WTC11 (cell line): ENCODE results near the gene IFITM2.

Experiments used
- E2F5 ChIP-seq: sonication (generic); formaldehyde crosslinking; IDR thresholded peaks from 2 replicates; pipeline ENCODE4 v1.8.1; 2022; ENCODE audit warnings: mild to moderate bottlenecking, moderate library complexity, missing genetic modification reagents
- FOXP1 ChIP-seq: sonication (generic); formaldehyde crosslinking; IDR thresholded peaks from 2 replicates; pipeline ENCODE4 v1.8.0; 2022; ENCODE audit warnings: missing genetic modification reagents, mild to moderate bottlenecking, moderate library complexity, borderline replicate concordance
- JUN ChIP-seq: sonication (generic); formaldehyde crosslinking; IDR thresholded peaks from 2 replicates; pipeline ENCODE4 v1.8.0; 2023; ENCODE audit warnings: mild to moderate bottlenecking, missing genetic modification reagents
- SMAD4 ChIP-seq: sonication (generic); formaldehyde crosslinking; IDR thresholded peaks from 2 replicates; pipeline ENCODE4 v1.8.0; 2022; ENCODE audit warnings: mild to moderate bottlenecking, missing genetic modification reagents
- ZBTB43 ChIP-seq: sonication (generic); formaldehyde crosslinking; IDR thresholded peaks from 2 replicates; pipeline ENCODE4 v1.8.1; 2023; ENCODE audit warnings: mild to moderate bottlenecking, missing genetic modification reagents
- ZNF423 ChIP-seq: fragments of 250-450 bp; sonication (Bioruptor Pico); IDR thresholded peaks from 2 replicates; pipeline ENCODE4 v2.1.2; 2022; ENCODE audit warnings: mild to moderate bottlenecking, moderate library complexity
- TF ChIP-seq, protein P1 (sequence below): fragments of 200-600 bp; IDR thresholded peaks from 2 replicates; pipeline ENCODE4 v1.8.0; 2022; ENCODE audit warnings: antibody characterized with exemption
- TF ChIP-seq, protein P2 (sequence below): sonication (generic); formaldehyde crosslinking; IDR thresholded peaks from 2 replicates; pipeline ENCODE4 v1.8.1; 2022; ENCODE audit warnings: low read depth, missing genetic modification reagents, borderline replicate concordance
- TF ChIP-seq, protein P3 (sequence below): sonication (generic); formaldehyde crosslinking; IDR thresholded peaks from 2 replicates; pipeline ENCODE4 v1.8.0; 2022; ENCODE audit warnings: mild to moderate bottlenecking, missing genetic modification reagents

DNA sequence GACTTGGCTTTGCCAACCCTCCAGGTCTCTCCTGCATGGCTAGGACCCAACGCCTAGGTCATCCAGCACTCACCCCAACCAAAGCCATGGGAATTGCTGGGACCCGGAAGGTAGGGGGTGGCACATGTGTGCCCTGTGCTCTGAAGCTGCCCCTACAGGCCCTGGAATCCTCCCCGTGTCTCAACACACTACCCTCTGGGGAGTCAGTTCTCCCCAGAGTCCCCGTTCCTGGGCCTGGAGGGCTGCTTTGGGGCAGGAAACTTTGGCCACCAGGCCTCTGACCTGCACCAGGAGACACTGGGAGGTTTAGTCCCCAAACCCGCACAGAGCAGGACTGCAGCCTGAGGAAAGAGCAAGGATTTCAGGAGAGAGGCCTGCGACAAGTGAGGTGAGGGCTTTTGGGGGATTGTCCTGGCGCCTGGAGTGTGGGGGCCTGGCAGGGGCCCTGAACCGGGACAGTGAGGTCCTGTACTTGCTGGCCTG, 5.7 kb downstream of the IFITM2 start:
- TF ChIP-seq, protein P1, sequence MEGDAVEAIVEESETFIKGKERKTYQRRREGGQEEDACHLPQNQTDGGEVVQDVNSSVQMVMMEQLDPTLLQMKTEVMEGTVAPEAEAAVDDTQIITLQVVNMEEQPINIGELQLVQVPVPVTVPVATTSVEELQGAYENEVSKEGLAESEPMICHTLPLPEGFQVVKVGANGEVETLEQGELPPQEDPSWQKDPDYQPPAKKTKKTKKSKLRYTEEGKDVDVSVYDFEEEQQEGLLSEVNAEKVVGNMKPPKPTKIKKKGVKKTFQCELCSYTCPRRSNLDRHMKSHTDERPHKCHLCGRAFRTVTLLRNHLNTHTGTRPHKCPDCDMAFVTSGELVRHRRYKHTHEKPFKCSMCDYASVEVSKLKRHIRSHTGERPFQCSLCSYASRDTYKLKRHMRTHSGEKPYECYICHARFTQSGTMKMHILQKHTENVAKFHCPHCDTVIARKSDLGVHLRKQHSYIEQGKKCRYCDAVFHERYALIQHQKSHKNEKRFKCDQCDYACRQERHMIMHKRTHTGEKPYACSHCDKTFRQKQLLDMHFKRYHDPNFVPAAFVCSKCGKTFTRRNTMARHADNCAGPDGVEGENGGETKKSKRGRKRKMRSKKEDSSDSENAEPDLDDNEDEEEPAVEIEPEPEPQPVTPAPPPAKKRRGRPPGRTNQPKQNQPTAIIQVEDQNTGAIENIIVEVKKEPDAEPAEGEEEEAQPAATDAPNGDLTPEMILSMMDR: no peak
- TF ChIP-seq FOXP1 (CRISPR knock-in tag): no peak
- TF ChIP-seq ZBTB43 (CRISPR knock-in tag): no peak
- 0 out of 2 replicates have a peak, but pooled peaks have one; percentile 2 for TF ChIP-seq E2F5
- TF ChIP-seq ZNF423: no peak
- TF ChIP-seq, protein P2, sequence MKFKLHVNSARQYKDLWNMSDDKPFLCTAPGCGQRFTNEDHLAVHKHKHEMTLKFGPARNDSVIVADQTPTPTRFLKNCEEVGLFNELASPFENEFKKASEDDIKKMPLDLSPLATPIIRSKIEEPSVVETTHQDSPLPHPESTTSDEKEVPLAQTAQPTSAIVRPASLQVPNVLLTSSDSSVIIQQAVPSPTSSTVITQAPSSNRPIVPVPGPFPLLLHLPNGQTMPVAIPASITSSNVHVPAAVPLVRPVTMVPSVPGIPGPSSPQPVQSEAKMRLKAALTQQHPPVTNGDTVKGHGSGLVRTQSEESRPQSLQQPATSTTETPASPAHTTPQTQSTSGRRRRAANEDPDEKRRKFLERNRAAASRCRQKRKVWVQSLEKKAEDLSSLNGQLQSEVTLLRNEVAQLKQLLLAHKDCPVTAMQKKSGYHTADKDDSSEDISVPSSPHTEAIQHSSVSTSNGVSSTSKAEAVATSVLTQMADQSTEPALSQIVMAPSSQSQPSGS: no peak
- no peak for TF ChIP-seq JUN (CRISPR knock-in tag)
- TF ChIP-seq SMAD4 (CRISPR knock-in tag): no peak
- TF ChIP-seq, protein P3, sequence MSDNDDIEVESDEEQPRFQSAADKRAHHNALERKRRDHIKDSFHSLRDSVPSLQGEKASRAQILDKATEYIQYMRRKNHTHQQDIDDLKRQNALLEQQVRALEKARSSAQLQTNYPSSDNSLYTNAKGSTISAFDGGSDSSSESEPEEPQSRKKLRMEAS (CRISPR knock-in tag): no peak
